DMS 273 (cell line): Measurements from ENCODE around the gene TMEM209.
"Not testable (repeated sequence)": the region's sequence is repeated elsewhere in the genome, so short reads cannot be mapped to it uniquely, and the experiment has no call there.

Experiments used
- DNase-seq: peaks from one replicate; lab custom pipeline; 2025; ENCODE audit not compliant: unreplicated experiment; lab: John Stamatoyannopoulos, UW

Gene TMEM209

DNA sequence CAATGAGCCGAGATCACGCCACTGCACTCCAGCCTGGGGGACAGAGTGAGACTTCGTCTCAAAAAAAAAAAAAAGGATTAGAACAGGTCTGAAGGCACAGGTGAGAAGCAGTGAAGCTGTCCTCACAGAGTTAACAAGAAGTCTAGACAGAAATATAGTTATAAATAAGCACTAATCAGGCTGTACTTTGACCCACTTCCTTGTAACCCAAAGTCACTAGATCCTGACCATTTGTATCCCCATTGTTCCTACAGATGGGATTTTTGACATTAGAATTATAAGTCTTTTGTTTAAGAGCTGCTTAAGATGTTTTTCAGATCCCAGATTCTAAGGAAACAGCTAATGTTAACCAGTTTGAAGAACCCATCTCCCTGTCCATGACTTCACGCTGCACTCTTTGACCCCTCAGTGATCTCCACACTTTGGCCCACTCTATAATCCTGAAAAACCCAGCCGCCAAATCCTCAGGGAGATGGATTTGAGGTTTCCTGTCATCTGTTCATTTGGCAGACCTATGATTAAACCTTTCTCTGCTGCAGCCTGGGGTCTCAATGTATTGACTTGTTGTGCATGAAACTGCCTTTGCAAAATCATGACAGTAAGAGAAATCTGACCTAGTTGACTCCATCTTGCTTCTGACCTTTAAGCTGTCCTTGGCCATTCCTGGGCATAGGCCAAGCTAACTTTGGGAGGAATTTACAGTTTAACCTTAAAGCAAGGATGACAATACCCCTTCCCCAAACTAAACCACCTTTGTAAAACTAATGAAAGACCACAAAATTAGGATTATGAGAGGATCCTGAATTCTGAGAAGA is 13.8 kb upstream of the TMEM209 start:
- no peak for DNase-seq

DNA sequence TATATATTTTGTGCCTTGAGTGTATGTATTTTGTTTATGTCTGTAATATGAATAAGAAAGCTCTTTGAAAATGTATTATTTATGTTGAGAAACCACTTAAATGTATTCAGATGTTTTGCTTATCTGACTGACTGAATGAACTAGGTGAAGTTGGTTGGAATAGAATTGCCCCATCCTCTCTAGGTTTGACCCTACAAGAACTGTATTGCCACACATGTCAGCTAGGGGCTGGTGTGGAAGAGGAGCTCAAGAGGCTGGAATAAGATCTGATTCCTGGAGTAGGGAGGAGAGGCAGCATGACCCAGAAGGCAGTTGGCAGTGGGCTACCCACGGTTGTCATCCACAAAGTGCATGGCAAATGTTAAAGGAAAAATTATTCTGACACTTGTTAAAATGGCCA is 11.5 kb upstream of the TMEM209 start:
- DNase-seq: peak; percentile 29

GRCh38 chr7:130216025-130216424 is 10.8 kb upstream of the TMEM209 start:
- no peak for DNase-seq

DNA sequence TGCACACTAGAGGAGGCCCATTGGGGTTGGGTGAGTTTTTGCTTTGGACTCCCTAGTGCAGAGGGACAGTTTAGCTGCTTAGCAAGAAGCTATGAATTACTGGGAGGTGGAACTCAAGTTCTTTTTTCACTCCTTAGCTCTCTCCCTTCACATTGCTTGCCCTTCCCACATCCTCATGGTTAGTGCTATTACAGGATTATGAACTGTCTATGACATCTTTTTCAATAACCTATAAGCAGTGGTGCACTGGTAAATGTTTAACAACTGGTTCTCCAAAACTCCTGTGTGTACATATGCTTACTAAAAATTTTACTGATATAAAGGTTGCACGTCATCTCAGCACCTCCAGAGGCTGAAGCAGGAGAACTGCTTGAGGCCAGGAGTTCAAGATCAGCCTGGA is 8.6 kb upstream of the TMEM209 start:
- no peak for DNase-seq

DNA sequence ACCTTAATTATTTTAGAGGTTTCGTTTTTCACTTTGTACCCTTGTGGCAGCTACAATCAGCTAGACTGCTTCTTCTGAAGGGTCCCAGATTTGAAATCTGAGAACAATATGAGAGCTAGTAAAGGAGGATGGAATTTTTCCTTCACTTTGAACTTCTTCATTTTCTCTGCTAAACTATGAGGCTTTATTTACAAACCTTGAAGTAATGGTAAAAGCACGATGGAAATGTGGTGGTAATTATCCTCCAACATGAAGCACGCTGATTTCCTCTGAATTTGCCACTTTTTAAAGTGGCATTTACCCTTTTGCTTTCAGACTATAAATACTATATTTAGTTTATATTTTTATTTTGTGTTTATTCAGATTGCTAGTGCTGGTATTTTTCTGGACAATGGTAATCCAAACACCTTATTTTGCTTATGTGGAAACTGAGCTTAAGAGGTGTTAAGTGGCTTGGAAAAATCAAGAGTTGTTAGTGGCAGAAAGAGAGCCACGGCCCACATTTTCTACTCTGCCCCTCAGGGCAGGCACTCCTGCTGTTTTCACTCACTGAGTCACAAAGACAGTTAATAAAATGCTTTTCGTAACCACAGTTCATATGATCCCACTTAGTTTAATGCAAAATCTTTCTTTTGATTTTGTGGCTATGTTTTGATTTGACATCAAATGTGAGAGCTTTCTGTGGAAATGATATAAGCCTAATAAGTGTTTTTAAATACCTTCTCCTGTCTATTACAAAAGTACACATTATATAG is 5.2 kb upstream of the TMEM209 start:
- DNase-seq: no peak

DNA sequence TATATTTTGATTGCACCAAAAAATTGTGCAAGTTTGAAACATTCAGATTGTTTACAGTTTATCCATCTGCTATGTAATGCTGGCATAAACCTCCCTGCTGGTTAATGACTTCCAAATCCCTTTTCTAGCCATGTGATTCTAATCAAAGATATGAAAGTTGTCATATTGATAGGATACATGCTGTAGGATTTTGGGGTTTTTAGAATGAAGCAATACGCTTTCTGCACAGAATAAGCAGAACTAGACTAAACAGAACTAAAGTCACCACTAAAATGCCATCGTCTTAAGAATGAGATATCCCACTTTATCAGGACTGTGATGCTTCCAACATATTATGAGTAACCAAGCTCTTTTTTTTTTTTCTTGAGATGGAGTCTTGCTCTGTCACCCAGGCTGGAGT is 3.3 kb upstream of the TMEM209 start:
- no peak for DNase-seq

DNA sequence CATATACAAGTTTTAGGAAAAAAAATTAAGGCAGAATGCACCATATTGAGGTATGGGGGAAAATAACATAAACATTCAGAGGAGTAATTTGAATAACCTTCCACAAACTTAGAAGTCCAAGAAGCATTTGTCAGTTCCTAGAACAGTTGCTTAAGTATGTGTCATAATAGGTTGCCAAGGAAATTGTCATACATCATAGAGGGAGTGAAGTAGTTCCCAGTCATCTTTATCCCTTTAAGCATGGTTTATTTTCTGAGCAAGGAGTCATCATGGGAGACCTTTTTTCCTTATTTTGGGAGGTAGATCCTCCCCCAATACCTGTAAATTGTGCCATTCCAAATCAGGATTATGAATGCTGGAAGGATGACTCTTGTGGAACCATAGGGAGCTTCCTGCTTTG is 2.4 kb upstream of the TMEM209 start, which contains the start of gene SSMEM1:
Gene SSMEM1, plus strand, starts transcription at position 219 of the 400 bp plus-strand sequence. Its CDS starts 51 bp downstream, at position 270.
- DNase-seq: no peak

- DNase-seq: no peak
Observed at GRCh38 chr7:130207033-130207432, 1.8 kb upstream of the TMEM209 start.

- DNase-seq: peak; percentile 17
Observed at GRCh38 chr7:130201796-130202195, 3.4 kb downstream of the TMEM209 start.

- DNase-seq: no peak
Observed at GRCh38 chr7:130197094-130197493, 8.1 kb downstream of the TMEM209 start.

GRCh38 chr7:130196476-130196875 is 8.7 kb downstream of the TMEM209 start:
- no peak for DNase-seq

- no peak for DNase-seq
Observed at GRCh38 chr7:130195396-130195795, 9.8 kb downstream of the TMEM209 start.

DNA sequence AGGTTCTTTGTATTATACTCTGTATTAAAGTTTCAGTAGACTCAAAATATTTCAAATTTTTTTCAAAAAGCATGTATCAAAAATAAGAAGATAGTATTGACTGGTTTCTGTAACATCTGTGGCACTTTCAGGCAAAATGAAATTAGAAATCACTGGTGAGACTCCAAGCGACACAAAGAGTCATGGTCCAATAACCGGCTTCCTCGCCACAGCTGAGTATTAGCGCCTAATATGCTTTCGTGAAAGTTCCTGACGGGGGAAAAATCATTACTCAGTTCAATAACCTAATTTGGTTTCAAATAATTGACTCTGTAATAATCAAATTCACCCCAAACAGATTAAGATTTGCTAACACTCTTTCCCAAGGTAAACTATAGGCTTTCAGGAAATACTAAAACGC is 13.4 kb downstream of the TMEM209 start:
- no peak for DNase-seq

DNA sequence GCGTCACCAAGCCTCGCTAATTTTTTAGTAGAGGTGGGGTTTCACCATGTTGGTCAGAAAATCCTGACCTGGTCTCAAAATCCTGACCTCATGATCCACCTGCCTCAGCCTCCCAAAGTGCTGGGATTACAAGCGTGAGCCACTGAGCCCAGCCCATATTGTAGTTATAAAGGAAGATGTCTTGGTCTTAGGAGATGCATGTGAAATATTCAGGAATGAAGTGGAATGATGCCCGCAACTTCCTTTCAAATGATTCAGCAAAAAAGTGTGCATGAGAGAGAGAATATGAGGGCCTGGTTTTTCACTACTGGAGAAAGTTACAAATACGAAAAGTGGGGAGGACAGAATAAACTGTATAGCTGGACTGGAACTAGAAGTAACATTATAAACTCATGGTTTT is 15.9 kb downstream of the TMEM209 start:
- no peak for DNase-seq

DNA sequence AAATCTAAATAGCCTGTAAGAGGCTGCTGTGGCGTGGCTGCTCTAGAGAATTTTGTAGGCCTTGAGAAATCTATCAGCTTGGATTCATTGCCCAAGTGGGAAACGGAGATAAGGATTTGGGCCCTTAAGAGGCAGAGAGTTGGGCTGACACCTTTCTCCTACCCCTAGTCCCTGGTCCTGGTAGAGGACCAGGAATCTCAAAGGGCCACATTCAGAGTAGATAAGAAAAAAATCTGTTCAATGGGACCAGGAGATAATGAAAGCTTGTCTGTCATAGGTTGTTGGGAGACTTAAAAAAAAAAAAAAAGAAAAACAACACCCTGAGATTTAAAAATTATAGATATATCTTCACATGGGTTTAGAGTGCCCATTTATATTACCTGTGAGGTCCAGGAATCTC is 17.8 kb downstream of the TMEM209 start:
- DNase-seq: no peak

GRCh38 chr7:130184349-130184748 is 20.9 kb downstream of the TMEM209 start:
- DNase-seq: not testable (repeated sequence)

DNA sequence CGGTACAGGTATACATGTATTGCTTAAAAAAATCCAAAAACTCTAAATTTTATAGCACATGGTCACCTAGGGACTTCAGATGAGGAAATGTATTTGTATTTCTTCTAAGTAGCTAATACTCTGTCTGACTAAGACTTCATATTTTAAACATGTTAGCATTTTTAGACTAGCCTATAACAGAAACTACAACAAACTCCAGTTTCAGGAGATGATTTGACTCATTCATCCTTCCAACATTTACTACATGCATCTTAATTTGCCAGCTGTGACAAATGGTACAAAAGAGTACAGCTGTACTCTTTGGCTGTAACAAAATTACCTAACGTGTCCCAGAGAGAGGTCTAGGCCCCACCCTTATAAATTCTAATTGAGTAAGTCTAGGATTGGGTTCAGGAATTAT is 22.2 kb downstream of the TMEM209 start:
- DNase-seq: no peak

DNA sequence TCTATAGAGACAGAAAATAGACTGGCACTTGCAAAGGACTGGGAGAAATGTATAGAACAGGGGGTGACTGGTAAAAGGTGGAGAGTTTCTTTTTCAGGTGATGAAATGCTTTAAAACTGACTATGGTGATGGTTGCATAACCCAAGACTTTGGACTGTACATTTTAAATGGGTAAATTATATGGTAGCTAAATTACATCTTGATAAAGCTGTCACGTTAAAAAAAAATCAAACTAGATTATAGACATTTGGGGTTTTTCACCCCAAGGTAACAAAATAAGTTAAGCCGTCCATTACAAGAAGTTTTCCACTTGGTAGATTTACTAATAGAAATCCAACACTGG is 24.0 kb downstream of the TMEM209 start:
- DNase-seq: no peak

DNA sequence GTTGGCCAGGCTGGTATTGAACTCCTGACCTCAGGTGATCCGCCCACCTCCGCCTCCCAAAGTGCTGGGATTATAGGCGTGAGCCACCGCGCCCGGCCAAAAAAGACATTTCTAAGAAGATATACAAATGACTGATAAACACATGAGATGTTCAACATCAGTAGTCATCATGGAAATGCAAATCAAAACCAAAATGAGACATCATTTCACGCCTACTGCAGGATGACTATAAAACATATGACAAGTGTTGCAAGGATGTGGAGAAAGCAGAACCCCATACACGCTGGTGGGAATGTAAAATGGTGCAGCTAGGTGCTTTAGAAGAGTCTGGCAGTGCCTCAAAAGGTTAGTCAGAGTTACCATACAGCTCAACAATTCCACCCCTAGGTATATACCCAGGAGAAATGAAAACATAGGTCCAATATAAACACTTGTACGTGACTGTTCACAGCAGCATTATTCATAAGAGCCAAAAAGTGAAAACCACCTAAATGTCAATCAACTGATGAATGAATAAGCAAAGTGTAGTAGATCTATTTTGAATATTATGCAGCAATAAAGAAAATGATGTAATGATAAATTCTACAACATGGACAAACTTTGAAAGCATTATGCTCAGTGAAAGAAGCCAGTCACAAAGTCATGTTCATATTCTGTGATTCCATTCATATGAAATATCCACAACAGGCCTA is 24.5 kb downstream of the TMEM209 start:
- DNase-seq: no peak

GRCh38 chr7:130179631-130180030 is 25.6 kb downstream of the TMEM209 start:
- no peak for DNase-seq

GRCh38 chr7:130178251-130178650 is 27.0 kb downstream of the TMEM209 start:
- no peak for DNase-seq
